Measurements from ENCODE around the gene SLC44A4.
"Not testable (repeated sequence)": the region's sequence is repeated elsewhere in the genome, so short reads cannot be mapped to it uniquely, and the experiment has no call there.

- not testable (repeated sequence) for TF ChIP-seq CREB5 (CRISPR knock-in tag; IDR thresholded peaks at IDR 0.05; ENCODE audit: low read depth); ESRRG (CRISPR knock-in tag; IDR thresholded peaks at IDR 0.05); ZNF8 (CRISPR knock-in tag; IDR thresholded peaks at IDR 0.05); TOX (CRISPR knock-in tag; IDR thresholded peaks at IDR 0.05; ENCODE audit: borderline replicate concordance); ZFP30 (CRISPR knock-in tag; IDR thresholded peaks at IDR 0.05); POU6F1 (CRISPR knock-in tag; IDR thresholded peaks at IDR 0.05; ENCODE audit: borderline replicate concordance, low read depth); ZNF70 (CRISPR knock-in tag; IDR thresholded peaks at IDR 0.05); RARB (CRISPR knock-in tag; IDR thresholded peaks at IDR 0.05); ZC3H10 (CRISPR knock-in tag; IDR thresholded peaks at IDR 0.05)
Observed at GRCh38 chr6:31817929-31818511, 60.8 kb downstream of the SLC44A4 start.

Data from SK-N-SH treated with all-trans-retinoic acid at 6 μM for 48 hours (cell line).